Mucosa of rectum (tissue), 2 donors: Measurements from ENCODE around the gene USP36.
A peak's percentile ranks its signal among the peaks of the same experiment; 100 is the strongest.

Experiments used
- H3K27ac ChIP-seq, 2 donors: one replicate each; pipeline ENCODE4 v1.7.0; 2013; ENCODE audit warnings: inconsistent platforms in 2 of 2, low read depth in 2 of 2, low read length in 2 of 2
- H3K27me3 ChIP-seq, 2 donors: one replicate each; pipeline ENCODE4 v1.7.0; 2013; ENCODE audit warnings: low read length in 2 of 2; ENCODE audit not compliant: control insufficient read depth in 2 of 2, insufficient read depth in 2 of 2
- H3K36me3 ChIP-seq, 2 donors: one replicate each; pipeline ENCODE4 v1.7.0; 2013; ENCODE audit warnings: low read length in 2 of 2; ENCODE audit not compliant: control insufficient read depth in 2 of 2, insufficient read depth in 2 of 2
- H3K4me1 ChIP-seq, 2 donors: one replicate each; pipeline ENCODE4 v1.7.0; 2013; ENCODE audit warnings: low read length in 2 of 2, mild to moderate bottlenecking in 1 of 2; ENCODE audit not compliant: control insufficient read depth in 2 of 2, insufficient read depth in 2 of 2
- H3K4me3 ChIP-seq, 2 donors: one replicate each; pipeline ENCODE4 v1.7.0; 2013; ENCODE audit warnings: low read length in 2 of 2
- H3K9ac ChIP-seq, 2 donors: one replicate each; pipeline ENCODE4 v1.7.0; 2013; ENCODE audit warnings: low read length in 2 of 2, low read depth in 1 of 2, mild to moderate bottlenecking in 1 of 2
- H3K9me3 ChIP-seq, 2 donors: one replicate each; pipeline ENCODE4 v1.7.0; 2013; ENCODE audit warnings: low read length in 2 of 2; ENCODE audit not compliant: control insufficient read depth in 2 of 2
- donor health status: healthy.
- donor health status: Normal muscosa, but diverticular disease.

The USP36 gene

DNA sequence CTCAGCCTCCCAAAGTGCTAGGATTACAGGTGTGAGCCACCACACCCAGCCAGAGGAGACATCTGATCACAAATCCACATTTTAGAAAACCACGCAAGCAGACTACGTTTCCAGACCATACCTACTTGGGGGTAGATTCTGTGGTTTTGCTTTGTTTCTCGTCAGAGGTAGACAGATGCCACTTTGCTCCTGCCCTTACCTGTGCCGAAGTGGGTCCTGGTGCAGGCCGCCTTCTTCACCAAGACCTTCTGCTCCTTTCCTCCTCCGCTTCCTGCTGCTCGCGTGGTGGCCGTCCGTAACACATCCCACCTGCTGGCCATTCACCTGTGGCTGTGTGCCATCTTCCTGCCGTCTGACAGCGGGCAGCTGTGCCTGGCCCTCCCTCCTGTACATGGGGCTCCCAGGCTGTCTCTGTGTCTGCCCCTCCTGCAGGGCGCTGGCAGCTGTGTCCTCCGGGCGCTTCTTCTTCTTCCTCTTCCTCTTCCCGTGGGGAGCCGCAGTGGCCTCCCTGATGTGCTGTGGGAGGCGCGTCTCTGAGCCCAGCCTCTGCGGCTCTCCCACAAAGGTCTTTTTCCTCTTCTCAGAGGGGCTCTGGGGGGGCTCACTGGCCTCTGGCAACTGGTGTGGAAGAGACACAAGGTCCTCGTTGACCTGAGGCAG lies 37.3 kb downstream of the USP36 start:
- peak overlapping the region; percentile 9 to 31 for H3K4me3 ChIP-seq
- H3K36me3 ChIP-seq: peaks cover 55 to 78% of the 10 kb centered on the region in 2 donors
- no peaks in the 10 kb centered on the region for H3K4me1 ChIP-seq
- H3K9ac ChIP-seq: peak overlapping the region in 1 of 2 donors; percentile 15
- H3K27me3 ChIP-seq: no peaks in the 10 kb centered on the region
- no peaks in the 10 kb centered on the region for H3K9me3 ChIP-seq
- no peak overlapping the region for H3K27ac ChIP-seq

GRCh38 chr17:78802459-78802858 lies 38.2 kb downstream of the USP36 start:
- peaks cover 58 to 80% of the 10 kb centered on the region in 2 donors for H3K36me3 ChIP-seq
- H3K9me3 ChIP-seq: no peaks in the 10 kb centered on the region
- H3K4me1 ChIP-seq: no peaks in the 10 kb centered on the region
- H3K27ac ChIP-seq: no peak overlapping the region
- no peak overlapping the region for H3K4me3 ChIP-seq
- H3K27me3 ChIP-seq: no peaks in the 10 kb centered on the region
- no peak overlapping the region for H3K9ac ChIP-seq

DNA sequence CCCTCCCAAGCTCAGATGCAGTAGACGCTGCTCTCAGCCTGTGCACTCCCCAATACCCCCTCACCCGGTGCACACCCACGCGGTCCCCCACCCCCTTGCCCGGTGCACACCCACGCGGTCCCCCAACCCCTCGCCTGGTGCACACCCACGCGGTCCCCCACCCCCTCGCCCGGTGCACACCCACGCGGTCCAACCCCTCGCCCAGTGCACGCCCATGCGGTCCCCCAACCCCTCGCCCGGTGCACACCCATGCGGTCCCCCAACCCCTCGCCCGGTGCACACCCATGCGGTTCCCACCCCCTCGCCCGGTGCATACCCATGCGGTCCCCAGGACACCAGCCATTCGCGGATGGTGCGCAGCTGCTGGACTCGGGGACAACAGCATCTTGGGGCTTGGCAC lies 38.6 kb downstream of the USP36 start:
- Histone ChIP-seq H3K27me3 (no peaks in the 10 kb centered on the region), H3K27ac (no peak overlapping the region), H3K4me3 (no peak overlapping the region), H3K36me3 (peaks cover 58 to 80% of the 10 kb centered on the region in 2 donors), H3K9me3 (no peaks in the 10 kb centered on the region), H3K4me1 (no peaks in the 10 kb centered on the region), H3K9ac (no peak overlapping the region)

GRCh38 chr17:78800132-78800931 lies 40.3 kb downstream of the USP36 start:
- H3K4me3 ChIP-seq: no peak overlapping the region
- H3K9me3 ChIP-seq: no peaks in the 10 kb centered on the region
- H3K27me3 ChIP-seq: no peaks in the 10 kb centered on the region
- H3K36me3 ChIP-seq: peaks cover 59 to 81% of the 10 kb centered on the region in 2 donors
- no peak overlapping the region for H3K27ac ChIP-seq
- no peak overlapping the region for H3K9ac ChIP-seq
- H3K4me1 ChIP-seq: no peaks in the 10 kb centered on the region

DNA sequence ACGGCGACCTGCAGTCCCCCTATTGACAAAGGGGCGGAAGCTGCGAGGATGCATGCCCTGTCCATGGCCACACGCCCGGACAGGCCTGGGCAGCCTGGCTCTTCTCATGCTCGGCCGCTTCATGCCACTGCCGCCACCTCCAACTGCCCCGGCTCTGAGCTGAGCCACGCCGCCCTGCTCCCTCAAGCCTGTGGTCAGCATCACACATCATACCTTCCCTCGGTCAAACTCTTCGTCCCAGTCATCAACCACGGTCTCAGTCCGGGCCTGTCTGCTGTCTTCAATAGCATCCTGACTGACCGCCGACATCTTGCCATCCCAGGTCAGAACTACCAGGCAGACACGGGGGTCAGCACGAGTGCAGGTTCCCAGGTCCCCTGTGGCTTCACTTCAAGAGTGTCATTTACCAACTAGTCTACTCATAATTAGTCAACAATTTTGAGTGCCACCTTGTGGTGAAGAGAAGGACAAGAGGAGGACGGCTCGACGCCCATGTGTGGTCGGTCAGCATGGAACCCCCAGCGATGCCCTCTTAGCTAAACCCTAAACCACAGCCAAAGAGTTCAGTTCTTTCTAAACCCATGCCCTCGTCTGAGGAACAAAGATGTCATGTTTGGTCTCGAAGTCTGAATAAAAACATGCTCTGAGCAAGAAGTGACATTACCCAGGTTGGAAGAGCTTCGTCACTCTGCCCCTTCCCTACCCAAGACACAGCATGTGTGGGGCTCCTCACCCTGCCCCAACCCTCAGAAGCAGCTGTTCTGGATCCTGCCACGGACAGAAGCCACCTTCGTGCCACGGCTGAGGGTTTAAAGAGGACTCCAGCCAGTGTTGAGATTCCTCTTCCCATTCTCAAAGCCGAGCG lies 41.7 kb downstream of the USP36 start:
- Histone ChIP-seq H3K27ac (no peak overlapping the region), H3K4me3 (no peak overlapping the region), H3K9ac (no peak overlapping the region), H3K27me3 (no peaks in the 10 kb centered on the region), H3K36me3 (peaks cover 61 to 85% of the 10 kb centered on the region in 2 donors), H3K9me3 (no peaks in the 10 kb centered on the region), H3K4me1 (no peaks in the 10 kb centered on the region)

- H3K36me3 ChIP-seq: peaks cover 63 to 83% of the 10 kb centered on the region in 2 donors
These were observed 42.7 kb downstream of the USP36 start for GRCh38 chr17:78797691-78798585.

GRCh38 chr17:78797213-78797612 lies 43.4 kb downstream of the USP36 start:
- no peaks in the 10 kb centered on the region for H3K27me3 ChIP-seq
- peaks cover 55 to 77% of the 10 kb centered on the region in 2 donors for H3K36me3 ChIP-seq
- no peak overlapping the region for H3K27ac ChIP-seq
- no peaks in the 10 kb centered on the region for H3K9me3 ChIP-seq
- no peaks in the 10 kb centered on the region for H3K4me1 ChIP-seq
- no peak overlapping the region for H3K9ac ChIP-seq
- no peak overlapping the region for H3K4me3 ChIP-seq

More at GRCh38 chr17:78797691-78798585, 42.7 kb downstream of the USP36 start:
- Histone ChIP-seq H3K4me1 (no peaks in the 10 kb centered on the region), H3K27me3 (no peaks in the 10 kb centered on the region), H3K9me3 (no peaks in the 10 kb centered on the region), H3K9ac (no peak overlapping the region), H3K4me3 (no peak overlapping the region), H3K27ac (no peak overlapping the region)

GRCh38 chr17:78796517-78796900 lies 44.1 kb downstream of the USP36 start:
- Histone ChIP-seq H3K27ac (no peak overlapping the region), H3K4me1 (no peaks in the 10 kb centered on the region), H3K9me3 (no peaks in the 10 kb centered on the region), H3K9ac (no peak overlapping the region), H3K36me3 (peaks cover 52 to 75% of the 10 kb centered on the region in 2 donors), H3K27me3 (no peaks in the 10 kb centered on the region), H3K4me3 (no peak overlapping the region)

- Histone ChIP-seq H3K27ac (no peak overlapping the region), H3K27me3 (no peaks in the 10 kb centered on the region), H3K9me3 (no peaks in the 10 kb centered on the region), H3K36me3 (peaks cover 51 to 74% of the 10 kb centered on the region in 2 donors), H3K4me1 (no peaks in the 10 kb centered on the region), H3K4me3 (no peak overlapping the region), H3K9ac (no peak overlapping the region)
These were observed 44.6 kb downstream of the USP36 start for GRCh38 chr17:78795861-78796516.
